HepG2 (cell line): ENCODE results near the gene MEPE. TPM values are rescaled to one million over a fixed set of nuclear protein-coding genes. Genes with fewer than 3 reads are reported as not detected.

Experiments
- ATAC-seq: fragments of 200-7000 bp; cut with Tn5 transposase; 3 replicates; pipeline ENCODE4 v1.9.1; 2020; ENCODE audit warnings: mild to moderate bottlenecking, moderate library complexity
- BruUV-seq: library from RNA; stranded (reverse); fragments of 400-500 nt; replicated peaks from 2 replicates; lab custom pipeline; 2021; lab: Mats Ljungman, UMichigan
- CTCF ChIA-PET: fragments of 300-600 bp; formaldehyde crosslinking; extraction: SDS; loops from one replicate; lab custom pipeline; 2021; ENCODE audit warnings: low total read pairs, inconsistent platforms, low intra/inter-chr PET ratio; lab: Yijun Ruan, JAX
- POLR2A ChIA-PET: fragments of 350-600 bp; sonication (Branson Sonifier 250); formaldehyde crosslinking; loops from one replicate; lab custom pipeline; 2020; ENCODE audit warnings: antibody characterized with exemption, inconsistent platforms; lab: Yijun Ruan, JAX
- DNase-seq: peaks from one replicate; pipeline ENCODE4 v3.0.0-alpha.2; 2015; ENCODE audit warnings: low spot score
- FAIRE-seq: peaks from 3 replicates; lab custom pipeline; 2011; peaks lifted over from hg19 to GRCh38; lab: Jason Lieb, UNC
- H2AFZ ChIP-seq: one replicate; pipeline ENCODE4 v1.6.1; 2011; ENCODE audit warnings: low read length, inconsistent platforms
- H3K27ac ChIP-seq: fragments of 300-600 bp; 3 replicates; pipeline ENCODE4 v1.8.0; 2011; ENCODE audit warnings: mixed run types, mild to moderate bottlenecking, mixed read lengths, low read length, inconsistent platforms; ENCODE audit not compliant: insufficient read depth; ENCODE audit errors: extremely low read length
- H3K27me3 ChIP-seq, 2 experiments: fragments of 200-600 bp in 1 of 2; 2 replicates in 1 of 2; 3 replicates in 1 of 2; pipeline versions ENCODE4 v1.6.0 to v1.8.0; 2011; ENCODE audit warnings: low read length in 2 of 2, mild to moderate bottlenecking in 2 of 2, moderate library complexity in 2 of 2, inconsistent platforms in 1 of 2; ENCODE audit not compliant: insufficient read depth in 2 of 2, control insufficient read depth in 1 of 2
- H3K36me3 ChIP-seq, 2 experiments: fragments of 200-600 bp in 1 of 2; replicated peaks in 1 of 2; 2 replicates in 1 of 2; 3 replicates in 1 of 2; pipeline versions ENCODE4 v1.5.1 to v1.8.0; 2011; ENCODE audit warnings: low read length in 2 of 2, inconsistent platforms in 1 of 2; ENCODE audit not compliant: insufficient read depth in 2 of 2, control insufficient read depth in 1 of 2
- H3K4me1 ChIP-seq: 2 replicates; pipeline ENCODE4 v1.5.1; 2012; ENCODE audit warnings: low read length, inconsistent platforms; ENCODE audit not compliant: insufficient read depth
- H3K4me2 ChIP-seq: 2 replicates; pipeline ENCODE4 v1.6.0; 2011; ENCODE audit warnings: low read depth, low read length, inconsistent platforms
- H3K4me3 ChIP-seq, 3 experiments: fragments of 200-600 bp in 1 of 3; sonication (generic), shearing (Covaris generic) in 1 of 3; replicated peaks in 1 of 3; 2 replicates each; pipeline ENCODE4 v1.5.1; 2011 to 2016; ENCODE audit warnings: low read length in 3 of 3, inconsistent platforms in 2 of 3, low read depth in 2 of 3, mild to moderate bottlenecking in 2 of 3, control low read depth in 1 of 3, mixed read lengths in 1 of 3; ENCODE audit not compliant: insufficient read depth in 1 of 3
- H3K79me2 ChIP-seq: one replicate; pipeline ENCODE4 v1.6.1; 2011; ENCODE audit warnings: low read length, inconsistent platforms; ENCODE audit not compliant: insufficient read depth
- H3K9ac ChIP-seq: 2 replicates; pipeline ENCODE4 v1.6.0; 2011; ENCODE audit warnings: mild to moderate bottlenecking, low read depth, low read length, inconsistent platforms; ENCODE audit not compliant: insufficient read depth
- H3K9me3 ChIP-seq: 2 replicates; pipeline ENCODE4 v1.5.1; 2012; ENCODE audit warnings: mild to moderate bottlenecking, low read length
- H4K20me1 ChIP-seq: 2 replicates; pipeline ENCODE4 v1.6.0; 2011; ENCODE audit warnings: inconsistent platforms, mild to moderate bottlenecking, low read length, moderate library complexity; ENCODE audit not compliant: insufficient read depth
- ATF2 ChIP-seq: sonication (generic); formaldehyde crosslinking; IDR thresholded peaks from 2 replicates; pipeline ENCODE4 v1.4.0; 2020; ENCODE audit warnings: missing genetic modification reagents
- DBP ChIP-seq: sonication (generic); formaldehyde crosslinking; IDR thresholded peaks from 2 replicates; pipeline ENCODE4 v1.4.0; 2020; ENCODE audit warnings: missing genetic modification reagents; ENCODE audit errors: not compliant biosample characterization
- ETS1 ChIP-seq: sonication (generic); formaldehyde crosslinking; IDR thresholded peaks from 2 replicates; pipeline ENCODE4 v1.4.0; 2020; ENCODE audit warnings: missing genetic modification reagents
- GABPA ChIP-seq, 2 experiments: IDR thresholded peaks; 2 replicates each; pipeline ENCODE4 v1.6.1; 2011 to 2016; ENCODE audit warnings: low read depth in 2 of 2, low read length in 1 of 2, missing biosample characterization in 1 of 2, missing genetic modification characterization in 1 of 2
- HNF4A ChIP-seq: sonication (generic); formaldehyde crosslinking; IDR thresholded peaks from 2 replicates; pipeline ENCODE4 v1.4.0; 2020; ENCODE audit warnings: missing genetic modification reagents
- NBN ChIP-seq: fragments of 450-650 bp; conservative IDR thresholded peaks from 2 replicates; pipeline ENCODE4 v1.6.1; 2017
- PAX8 ChIP-seq: sonication (generic); formaldehyde crosslinking; IDR thresholded peaks from 2 replicates; pipeline ENCODE4 v1.8.0; 2022; ENCODE audit warnings: mild to moderate bottlenecking, missing genetic modification reagents, borderline replicate concordance
- RAD21 ChIP-seq: fragments of 450-650 bp; formaldehyde crosslinking; IDR thresholded peaks from 2 replicates; pipeline ENCODE4 v1.5.0; 2020; ENCODE audit warnings: mild to moderate bottlenecking
- SMYD3 ChIP-seq: sonication (generic); formaldehyde crosslinking; IDR thresholded peaks from 2 replicates; pipeline ENCODE4 v1.8.1; 2023; ENCODE audit warnings: mild to moderate bottlenecking, missing genetic modification reagents
- SP2 ChIP-seq: sonication (generic); formaldehyde crosslinking; IDR thresholded peaks from 2 replicates; pipeline ENCODE4 v1.5.1; 2020; ENCODE audit warnings: mild to moderate bottlenecking, missing genetic modification reagents
- SRSF9 ChIP-seq: fragments of 200-400 bp; formaldehyde crosslinking; IDR thresholded peaks from 2 replicates; pipeline ENCODE4 v1.6.1; 2018; ENCODE audit warnings: borderline replicate concordance, mild to moderate bottlenecking, low read depth, low read length; ENCODE audit not compliant: insufficient read depth, poor library complexity, severe bottlenecking
- USF2 ChIP-seq, 2 experiments: sonication (generic) in 1 of 2; formaldehyde crosslinking in 1 of 2; IDR thresholded peaks; 2 replicates each; pipeline versions ENCODE4 v1.5.1 to v1.6.1; 2011 to 2020; ENCODE audit warnings: borderline replicate concordance in 1 of 2, low read depth in 1 of 2, low read length in 1 of 2, mild to moderate bottlenecking in 1 of 2, missing genetic modification reagents in 1 of 2, moderate library complexity in 1 of 2
- ZNF235 ChIP-seq: sonication (generic); formaldehyde crosslinking; IDR thresholded peaks from 2 replicates; pipeline ENCODE4 v1.8.1; 2023; ENCODE audit warnings: mild to moderate bottlenecking, missing genetic modification reagents, borderline replicate concordance
- ZNF367 ChIP-seq: sonication (generic); formaldehyde crosslinking; IDR thresholded peaks from 2 replicates; pipeline ENCODE4 v1.4.0; 2020; ENCODE audit warnings: missing genetic modification reagents, borderline replicate concordance
- WGBS: methylation state at CpG from one replicate; pipeline ENCODE4 v1.1.6; 2017; ENCODE audit warnings: low lambda C conversion rate; 5-methylcytosine and 5-hydroxymethylcytosine counted together
- in situ Hi-C: cut with HindIII; loops from 2 replicates; pipeline ENCODE4 v1.10.0; 2017; ENCODE audit warnings: low pct_unique_long_range_greater_than_20kb; ENCODE audit not compliant: extremely low pct_ligation_motif_present
- intact Hi-C: fragments of 100-400 bp; cut with micrococcal nuclease; formaldehyde crosslinking; loops from one replicate; pipeline ENCODE4 v1.10.0; 2022; ENCODE audit not compliant: unreplicated experiment
- polyA plus RNA-seq, 8 experiments: library from polyadenylated mRNA; depleted of rRNA in 3 of 8; stranded (reverse) in 7 of 8; unstranded in 1 of 8; fragments of >200 nt; fragmentation: Illumina TruSeq in 4 of 8; extraction: Trizol in 4 of 8; gene quantifications; 2 replicates each; pipeline versions ENCODE4 v1.2.1 to v1.2.3, GENCODE V29; 2011 to 2016; ENCODE audit warnings: low read depth in 4 of 8, missing spikeins in 1 of 8, mixed read lengths in 1 of 8; ENCODE audit not compliant: insufficient read depth in 1 of 8
- total RNA-seq, 5 experiments: library from RNA; depleted of rRNA; stranded (reverse); fragments of >200 nt; fragmentation: Illumina TruSeq; extraction: Trizol; gene quantifications; 2 replicates each; pipeline ENCODE4 v1.2.3, GENCODE V29; 2016; ENCODE audit warnings: low read depth in 1 of 5

Gene MEPE
- total and polyA plus RNA-seq, 2 of the 13 experiments (the other 11 are each of a cell fraction or from before 2014, with no cell fraction given): 0.04 TPM; not detected in 1

- no peak overlapping the region for H3K27ac ChIP-seq
- no peak overlapping the region for H3K9ac ChIP-seq
- H3K4me1 ChIP-seq: no peaks in the 10 kb centered on the region
- no peak for DNase-seq
- no peak overlapping the region for H3K4me2 ChIP-seq
- H3K27me3 ChIP-seq: peaks cover 2 to 11% of the 10 kb centered on the region in 2 experiments; a peak in 1 of 5 replicates
- CTCF ChIA-PET: no interaction called here
- H3K4me3 ChIP-seq: no peak overlapping the region
- POLR2A ChIA-PET: no interaction called here
- no peaks in the 10 kb centered on the region for H4K20me1 ChIP-seq
- in situ Hi-C loops: loop anchor here (25.0 kb wide), 1 partner anchor 572 kb away; no protein-coding TSS in a partner anchor
- FAIRE-seq: no peak
- no peak overlapping the region for H2AFZ ChIP-seq
- H3K79me2 ChIP-seq: no peaks in the 10 kb centered on the region
- ATAC-seq: no peak
- no peaks in the 10 kb centered on the region for H3K9me3 ChIP-seq
- BruUV-seq: no TSS peak
- WGBS: 0% methylated on average over 2 of the region's 2 CpGs
- intact Hi-C loops: no loop called here
- H3K36me3 ChIP-seq: no peaks in the 10 kb centered on the region
- TF ChIP-seq RAD21 (CRISPR knock-in tag) (no peak), HNF4A (CRISPR knock-in tag) (no peak), ETS1 (no peak), SRSF9 (no peak), SMYD3 (CRISPR knock-in tag) (no peak), DBP (no peak), ZNF235 (no peak), GABPA (IDR thresholded peaks at IDR 0.05; ENCODE audit: low read depth, low read length) (no peak), GABPA (CRISPR knock-in tag; IDR thresholded peaks at IDR 0.05; ENCODE audit: low read depth) (no peak), SP2 (no peak), USF2 (IDR thresholded peaks at IDR 0.05; ENCODE audit: low read depth, low read length) (no peak), USF2 (CRISPR knock-in tag; IDR thresholded peaks at IDR 0.05; ENCODE audit: borderline replicate concordance) (no peak), PAX8 (CRISPR knock-in tag) (no peak), ATF2 (CRISPR knock-in tag) (no peak), ZNF367 (CRISPR knock-in tag) (no peak), NBN (no peak)
Measured at GRCh38 chr4:87834401-87834800, 1.6 kb downstream of the MEPE start.
